K562 (cell line): ENCODE data around the gene TENM4. TPM values are rescaled to one million over a fixed set of nuclear protein-coding genes. Genes with fewer than 3 reads are reported as not detected.

Source experiments
- ATAC-seq: fragments of 200-7000 bp; cut with Tn5 transposase; 3 replicates; pipeline ENCODE4 v1.9.1; 2020; ENCODE audit warnings: moderate library complexity
- BruUV-seq: library from RNA; stranded (reverse); fragments of 400-500 nt; replicated peaks from 2 replicates; lab custom pipeline; 2021; lab: Mats Ljungman, UMichigan
- CTCF ChIA-PET: fragments of 300-600 bp; formaldehyde crosslinking; extraction: SDS; loops from one replicate; lab custom pipeline; 2021; ENCODE audit warnings: low intra/inter-chr PET ratio; lab: Yijun Ruan, JAX
- POLR2A ChIA-PET: fragments of 300-600, 350-650 bp; sonication (Branson Sonifier 250); formaldehyde crosslinking; extraction: SDS; loops from one replicate; lab custom pipeline; 2021; ENCODE audit warnings: antibody characterized with exemption, inconsistent platforms; lab: Yijun Ruan, JAX
- DNase-seq, 4 experiments: peaks; one replicate each; pipeline versions ENCODE4 v3.0.0 to v3.0.0-alpha.2; 2011 to 2018; ENCODE audit warnings: low spot score in 3 of 4, mixed read lengths in 3 of 4; ENCODE audit errors: extremely low read depth in 1 of 4
- FAIRE-seq: peaks from 2 replicates; lab custom pipeline; 2011; peaks lifted over from hg19 to GRCh38; lab: Jason Lieb, UNC
- H2AFZ ChIP-seq: 2 replicates; pipeline ENCODE4 v1.6.0; 2011; ENCODE audit warnings: low read depth, low read length, control low read depth, inconsistent platforms
- H3K27ac ChIP-seq: fragments of 200-600 bp; 3 replicates; pipeline ENCODE4 v1.8.0; 2011; ENCODE audit warnings: low read depth, mild to moderate bottlenecking, control low read depth, inconsistent platforms, low read length, moderate library complexity, mixed read lengths; ENCODE audit errors: extremely low read depth
- H3K27me3 ChIP-seq, 2 experiments: fragments of 300-600 bp in 1 of 2; 2 replicates in 1 of 2; 3 replicates in 1 of 2; pipeline versions ENCODE4 v1.6.0 to v1.8.0; 2011; ENCODE audit warnings: inconsistent platforms in 2 of 2, low read length in 2 of 2, mild to moderate bottlenecking in 1 of 2, mixed read lengths in 1 of 2, moderate library complexity in 1 of 2; ENCODE audit not compliant: control insufficient read depth in 2 of 2, insufficient read depth in 2 of 2
- H3K36me3 ChIP-seq: fragments of 300-600 bp; 3 replicates; pipeline ENCODE4 v1.8.0; 2011; ENCODE audit warnings: mild to moderate bottlenecking, low read length, inconsistent platforms; ENCODE audit not compliant: control insufficient read depth, insufficient read depth
- H3K4me1 ChIP-seq, 2 experiments: fragments of 200-600 bp in 1 of 2; replicated peaks in 1 of 2; 2 replicates in 1 of 2; 3 replicates in 1 of 2; pipeline versions ENCODE4 v1.5.1 to v1.8.0; 2011; ENCODE audit warnings: inconsistent platforms in 2 of 2, low read length in 2 of 2, mild to moderate bottlenecking in 1 of 2, mixed read lengths in 1 of 2, moderate library complexity in 1 of 2; ENCODE audit not compliant: control insufficient read depth in 2 of 2, insufficient read depth in 2 of 2
- H3K4me2 ChIP-seq: 2 replicates; pipeline ENCODE4 v1.6.1; 2011; ENCODE audit warnings: low read length, control low read depth, inconsistent platforms, mixed read lengths; ENCODE audit not compliant: insufficient read depth
- H3K4me3 ChIP-seq: fragments of 200-600 bp; sonication (generic), shearing (Covaris generic); 2 replicates; pipeline ENCODE4 v1.5.1; 2016; ENCODE audit warnings: control low read depth, inconsistent platforms
- H3K79me2 ChIP-seq: fragments of 200-600 bp; 3 replicates; pipeline ENCODE4 v1.8.0; 2011; ENCODE audit warnings: low read length, inconsistent platforms; ENCODE audit not compliant: control insufficient read depth, insufficient read depth
- H3K9ac ChIP-seq, 2 experiments: 2 replicates each; pipeline versions ENCODE4 v1.6.0 to v1.6.1; 2011; ENCODE audit warnings: low read depth in 2 of 2, low read length in 2 of 2, control low read depth in 1 of 2, inconsistent platforms in 1 of 2, mild to moderate bottlenecking in 1 of 2, mixed read lengths in 1 of 2; ENCODE audit not compliant: insufficient read depth in 1 of 2
- H3K9me1 ChIP-seq: one replicate; pipeline ENCODE4 v1.6.0; 2011; ENCODE audit warnings: inconsistent platforms, mild to moderate bottlenecking, low read length, moderate library complexity; ENCODE audit not compliant: control insufficient read depth, insufficient read depth
- H3K9me3 ChIP-seq: replicated peaks from 2 replicates; pipeline ENCODE4 v1.5.1; 2011; ENCODE audit warnings: low read depth, low read length, inconsistent platforms; ENCODE audit not compliant: control insufficient read depth, insufficient read depth
- H4K20me1 ChIP-seq: replicated peaks from 2 replicates; pipeline ENCODE4 v1.6.1; 2011; ENCODE audit warnings: low read length, inconsistent platforms, mixed read lengths; ENCODE audit not compliant: control insufficient read depth, insufficient read depth
- ATF4 ChIP-seq: fragments of 450-650 bp; formaldehyde crosslinking; IDR thresholded peaks from 2 replicates; pipeline ENCODE4 v1.4.0; 2022; ENCODE audit warnings: mild to moderate bottlenecking, moderate library complexity
- DMBX1 ChIP-seq: fragments of 250-450 bp; sonication (Bioruptor Pico); IDR thresholded peaks from 2 replicates; pipeline ENCODE4 v1.8.0; 2022; ENCODE audit warnings: inconsistent platforms, mild to moderate bottlenecking, moderate library complexity, borderline replicate concordance
- HNRNPUL1 ChIP-seq: fragments of 200-400 bp; formaldehyde crosslinking; IDR thresholded peaks from 2 replicates; pipeline ENCODE4 v1.6.1; 2017; ENCODE audit warnings: low read length
- KHSRP ChIP-seq: fragments of 450-650 bp; IDR thresholded peaks from 2 replicates; pipeline ENCODE4 v1.6.1; 2017
- SMC3 ChIP-seq: conservative IDR thresholded peaks from 2 replicates; pipeline ENCODE4 v1.6.1; 2011; ENCODE audit warnings: low read depth, low read length, improper control_type of control experiment; ENCODE audit not compliant: insufficient read depth
- THRAP3 ChIP-seq: fragments of 450-650 bp; IDR thresholded peaks from 2 replicates; pipeline ENCODE4 v1.6.1; 2016; ENCODE audit warnings: mild to moderate bottlenecking, inconsistent platforms, borderline replicate concordance
- XRCC4 ChIP-seq: IDR thresholded peaks from one replicate; pipeline ENCODE4 v1.6.1; 2011; ENCODE audit not compliant: insufficient read depth, insufficient read length; ENCODE audit errors: extremely low read depth
- ZHX1 ChIP-seq: fragments of 150-350 bp; conservative IDR thresholded peaks from 2 replicates; pipeline ENCODE4 v1.6.1; 2014; ENCODE audit warnings: low read length
- ZNF398 ChIP-seq: fragments of 250-450 bp; sonication (Bioruptor Pico); IDR thresholded peaks from 2 replicates; pipeline ENCODE4 v1.8.0; 2021; ENCODE audit warnings: moderate library complexity, mild to moderate bottlenecking, inconsistent platforms
- WGBS: fragments of 100-300 bp; shearing (Covaris generic); methylation state at CpG from one replicate; pipeline ENCODE4 v1.1.6; 2016; ENCODE audit warnings: low coverage, mixed read lengths; ENCODE audit not compliant: insufficient coverage; ENCODE audit errors: missing lambda C conversion rate; 5-methylcytosine and 5-hydroxymethylcytosine counted together
- in situ Hi-C: fragments of 300-500 bp; cut with MboI; formaldehyde crosslinking; loops from 4 replicates; pipeline ENCODE4 v1.15.0; 2018; ENCODE audit warnings: inconsistent platforms, mixed read lengths
- intact Hi-C: fragments of 100-400 bp; cut with micrococcal nuclease; formaldehyde crosslinking; loops from 2 replicates; pipeline ENCODE4 v1.14.2; 2022
- polyA plus RNA-seq, 8 experiments: library from polyadenylated mRNA; depleted of rRNA in 4 of 8; stranded (reverse) in 5 of 8; unstranded in 3 of 8; fragments of >200 nt; fragmentation: Nextera tagmentation in 2 of 8; fragmentation: Illumina TruSeq in 1 of 8; extraction: Ambion mirVana in 2 of 8; extraction: Trizol in 1 of 8; gene quantifications; 2 replicates each; pipeline versions ENCODE4 v1.2.1 to v1.2.3, GENCODE V29; 2011 to 2014; ENCODE audit warnings: inconsistent platforms in 1 of 8, missing spikeins in 1 of 8
- total RNA-seq, 7 experiments: library from RNA; depleted of rRNA in 6 of 7; stranded (reverse); fragments of >200 nt in 6 of 7; fragmentation: Illumina TruSeq in 2 of 7; extraction: Trizol in 2 of 7; gene quantifications; 2 replicates each; pipeline versions ENCODE4 v1.2.1 to v1.2.3, GENCODE V29; 2011 to 2021; ENCODE audit warnings: low replicate concordance in 1 of 7

Gene TENM4
- total and polyA plus RNA-seq, 9 of the 15 experiments (the other 6 are each of a cell fraction or from before 2014, with no cell fraction given) = 0.16 TPM; not detected in 8

- TF ChIP-seq ZHX1 = no peak
- TF ChIP-seq SMC3 = peak; percentile 44; the same call in 1 of the 2 replicates
These were observed 340.5 kb downstream of the TENM4 start (continued) for GRCh38 chr11:79100093-79100910.

- BruUV-seq = no TSS peak
- WGBS = 0% methylated on average over 1 of the region's 2 CpGs
- H3K36me3 ChIP-seq = no peaks in the 10 kb centered on the region
- H3K27ac ChIP-seq = no peak overlapping the region
- no peaks in the 10 kb centered on the region for H3K4me1 ChIP-seq
- intact Hi-C loops (no loop called here), in situ Hi-C loops (no loop called here)
- no peak for FAIRE-seq
- H3K9ac ChIP-seq = no peak overlapping the region
- DNase-seq = no peak
- no peaks in the 10 kb centered on the region for H3K9me1 ChIP-seq
- no peak for ATAC-seq
- ChIA-PET CTCF (no interaction called here), POLR2A (no interaction called here)
- H4K20me1 ChIP-seq = no peaks in the 10 kb centered on the region
- no peaks in the 10 kb centered on the region for H3K9me3 ChIP-seq
- no peak overlapping the region for H3K4me3 ChIP-seq
- TF ChIP-seq XRCC4 = no peak
- no peak for TF ChIP-seq THRAP3
- TF ChIP-seq ZNF398 (CRISPR knock-in tag) = no peak
- TF ChIP-seq DMBX1 = no peak
- TF ChIP-seq KHSRP = no peak
- no peak for TF ChIP-seq ATF4 (CRISPR knock-in tag)
- no peak for TF ChIP-seq HNRNPUL1
- no peaks in the 10 kb centered on the region for H3K27me3 ChIP-seq
- no peak overlapping the region for H3K4me2 ChIP-seq
- no peaks in the 10 kb centered on the region for H3K79me2 ChIP-seq
- H2AFZ ChIP-seq = no peak overlapping the region
These were observed 342.7 kb downstream of the TENM4 start for GRCh38 chr11:79098146-79098545.
